ENCODE measurements around the gene HTR7.

The HTR7 gene

GRCh38 chr10:90856964-90857634, 740 bp downstream of the HTR7 start:
- Histone ChIP-seq H2AFZ (ENCODE audit: low read depth, low read length, severe bottlenecking) (no peak overlapping the region), H3K4me3 (ENCODE audit: insufficient read depth, low read length, poor library complexity, severe bottlenecking) (no peak overlapping the region), H3K36me3 (ENCODE audit: low read length) (no peaks in the 10 kb centered on the region), H3K79me2 (ENCODE audit: insufficient read depth, low read length) (no peaks in the 10 kb centered on the region), H3K9ac (ENCODE audit: low read length) (no peak overlapping the region), H3K27me3 (ENCODE audit: low read length) (no peaks in the 10 kb centered on the region), H3K4me2 (ENCODE audit: low read depth, low read length, poor library complexity, severe bottlenecking) (peak overlapping the region; percentile 53), H3K9me2 (replicated peaks; ENCODE audit: insufficient read depth, low read length) (no peaks in the 10 kb centered on the region), H3F3A (ENCODE audit: insufficient read depth) (no peaks in the 10 kb centered on the region), H3K9me3 (ENCODE audit: insufficient read depth, low read length) (no peaks in the 10 kb centered on the region), H3K27ac (ENCODE audit: low read depth, low read length) (no peak overlapping the region), H4K20me1 (ENCODE audit: low read depth, low read length) (no peaks in the 10 kb centered on the region)
- TF ChIP-seq CTCF (IDR thresholded peaks at IDR 0.05; ENCODE audit: insufficient read depth, low read length, poor library complexity, severe bottlenecking) (no peak), EZH2phosphoT487 (conservative IDR thresholded peaks at IDR 0.05; ENCODE audit: low read length) (no peak)

GRCh38 chr10:90856261-90856660, 1.6 kb downstream of the HTR7 start:
- TF ChIP-seq CTCF (IDR thresholded peaks at IDR 0.05; ENCODE audit: insufficient read depth, low read length, poor library complexity, severe bottlenecking), result no peak
- TF ChIP-seq EZH2phosphoT487 (conservative IDR thresholded peaks at IDR 0.05; ENCODE audit: low read length), result no peak
- Histone ChIP-seq H3K27ac (ENCODE audit: low read depth, low read length) (no peak overlapping the region), H3K9ac (ENCODE audit: low read length) (no peak overlapping the region), H3K4me3 (ENCODE audit: insufficient read depth, low read length, poor library complexity, severe bottlenecking) (no peak overlapping the region), H3K79me2 (ENCODE audit: insufficient read depth, low read length) (no peaks in the 10 kb centered on the region), H3K27me3 (ENCODE audit: low read length) (no peaks in the 10 kb centered on the region), H3K4me2 (ENCODE audit: low read depth, low read length, poor library complexity, severe bottlenecking) (no peak overlapping the region), H3K9me3 (ENCODE audit: insufficient read depth, low read length) (no peaks in the 10 kb centered on the region), H3F3A (ENCODE audit: insufficient read depth) (no peaks in the 10 kb centered on the region), H3K9me2 (replicated peaks; ENCODE audit: insufficient read depth, low read length) (no peaks in the 10 kb centered on the region), H4K20me1 (ENCODE audit: low read depth, low read length) (no peaks in the 10 kb centered on the region), H3K36me3 (ENCODE audit: low read length) (no peaks in the 10 kb centered on the region), H2AFZ (ENCODE audit: low read depth, low read length, severe bottlenecking) (no peak overlapping the region)

GRCh38 chr10:90855126-90855525, 2.7 kb downstream of the HTR7 start:
- 0 out of 2 replicates have a peak, but pooled peaks cover 1% of the 10 kb centered on the region for H3K27me3 ChIP-seq (ENCODE audit: low read length)
- no peak overlapping the region for H3K4me2 ChIP-seq (ENCODE audit: low read depth, low read length, poor library complexity, severe bottlenecking)
- no peaks in the 10 kb centered on the region; the same call in 1 of the 2 replicates for H3K36me3 ChIP-seq (ENCODE audit: low read length)
- H4K20me1 ChIP-seq (ENCODE audit: low read depth, low read length), result no peaks in the 10 kb centered on the region
- H3F3A ChIP-seq (ENCODE audit: insufficient read depth), result no peaks in the 10 kb centered on the region
- H2AFZ ChIP-seq (ENCODE audit: low read depth, low read length, severe bottlenecking), result no peak overlapping the region
- peaks cover 11% of the 10 kb centered on the region for H3K9me3 ChIP-seq (ENCODE audit: insufficient read depth, low read length)
- no peak overlapping the region for H3K27ac ChIP-seq (ENCODE audit: low read depth, low read length)
- no peak overlapping the region for H3K9ac ChIP-seq (ENCODE audit: low read length)
- H3K4me3 ChIP-seq (ENCODE audit: insufficient read depth, low read length, poor library complexity, severe bottlenecking), result no peak overlapping the region
- TF ChIP-seq CTCF (IDR thresholded peaks at IDR 0.05; ENCODE audit: insufficient read depth, low read length, poor library complexity, severe bottlenecking) (no peak), EZH2phosphoT487 (conservative IDR thresholded peaks at IDR 0.05; ENCODE audit: low read length) (no peak)
- no peaks in the 10 kb centered on the region for H3K9me2 ChIP-seq (replicated peaks; ENCODE audit: insufficient read depth, low read length)
- no peaks in the 10 kb centered on the region for H3K79me2 ChIP-seq (ENCODE audit: insufficient read depth, low read length)

Data from SU-DHL-6 (cell line).